ENCODE data around the gene TBL3.

TBL3 gene

DNA sequence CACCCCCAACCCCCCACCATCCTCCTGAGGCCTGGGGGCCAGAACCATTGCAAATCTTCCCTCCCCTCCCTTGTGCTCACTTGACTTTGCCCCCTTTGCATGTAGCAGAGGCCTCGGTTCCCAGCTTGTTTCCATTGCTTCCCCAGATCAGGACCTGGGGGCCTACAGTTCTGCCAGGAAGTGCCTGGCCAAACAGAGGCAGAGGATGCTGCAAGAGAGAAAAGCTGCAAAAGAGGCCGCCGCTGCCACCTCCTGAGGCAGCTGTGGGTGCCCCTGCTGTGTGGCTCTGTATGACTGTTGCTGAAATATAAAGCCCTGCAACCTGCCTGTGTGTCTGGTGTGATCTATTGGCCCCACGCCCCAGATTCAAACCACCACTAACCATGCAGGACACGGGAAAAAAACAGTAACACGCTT lies 10.2 kb upstream of the TBL3 start:
- POLR2A ChIA-PET = interaction anchor here (0.6 to 2.4 kb wide), 9 partner anchors 10 to 396 kb away, joined by 3 to 17 read pairs (median 4); partner anchors contain the start of genes GFER, NOXO1, TBL3 and TRAF7
- H3K27ac ChIP-seq (ENCODE audit: extremely low read depth, low read depth, low read length) = peak overlapping the region; percentile 100; the same call in 1 of the 2 replicates
- H3K9me3 ChIP-seq (ENCODE audit: control insufficient read depth, insufficient read depth, low read depth, low read length) = no peaks in the 10 kb centered on the region
- H3K4me1 ChIP-seq (ENCODE audit: control insufficient read depth, insufficient read depth, low read length) = no peaks in the 10 kb centered on the region; the same call in 1 of the 2 replicates
- H3K4me3 ChIP-seq (ENCODE audit: low read depth, low read length) = no peak overlapping the region
- CTCF ChIA-PET = interaction anchor here (1.7 to 2.1 kb wide), 2 partner anchors 10 to 42 kb away, joined by 4 to 6 read pairs; partner anchors contain the start of gene TBL3
- peaks cover 0 to 37% of the 10 kb centered on the region in 2 experiments; a peak in 1 of 3 replicates for H3K36me3 ChIP-seq (ENCODE audit: control insufficient read depth in 2 of 2, insufficient read depth in 1 of 2, low read length in 2 of 2)
- TF ChIP-seq ZNF324 (tag by site-specific recombination; IDR thresholded peaks at IDR 0.05) (no peak), KLF10 (tag by site-specific recombination; IDR thresholded peaks at IDR 0.05) (peak; percentile 61; the same call in 1 of the 2 replicates), ZSCAN16 (tag by site-specific recombination; IDR thresholded peaks at IDR 0.05) (no peak), KLF8 (tag by site-specific recombination; IDR thresholded peaks at IDR 0.05) (peak; percentile 36), OSR2 (tag by site-specific recombination; IDR thresholded peaks at IDR 0.05) (peak; percentile 63), MZF1 (tag by site-specific recombination; IDR thresholded peaks at IDR 0.05; ENCODE audit: borderline replicate concordance) (peak; percentile 28; the same call in 1 of the 2 replicates), ZNF10 (tag by site-specific recombination; IDR thresholded peaks at IDR 0.05) (peak; percentile 46), ZNF2 (tag by site-specific recombination; IDR thresholded peaks at IDR 0.05) (0 out of 2 replicates have a peak, but pooled peaks have one; percentile 10), ZBTB20 (tag by site-specific recombination; IDR thresholded peaks at IDR 0.05) (peak; percentile 78), ZBTB21 (tag by site-specific recombination; IDR thresholded peaks at IDR 0.05) (no peak), ZNF623 (tag by site-specific recombination; IDR thresholded peaks at IDR 0.05) (no peak), ZIC2 (tag by site-specific recombination; IDR thresholded peaks at IDR 0.05) (peak; percentile 87), ZNF514 (tag by site-specific recombination; IDR thresholded peaks at IDR 0.05) (no peak), ZNF24 (tag by site-specific recombination; IDR thresholded peaks at IDR 0.05) (0 out of 2 replicates have a peak, but pooled peaks have one; percentile 19), KLF9 (tag by site-specific recombination; IDR thresholded peaks at IDR 0.05; ENCODE audit: low read depth) (0 out of 2 replicates have a peak, but pooled peaks have one; percentile 10), ZXDB (tag by site-specific recombination; IDR thresholded peaks at IDR 0.05) (peak; percentile 76), ZNF561 (tag by site-specific recombination; IDR thresholded peaks at IDR 0.05; ENCODE audit: borderline replicate concordance) (peak; percentile 39; the same call in 1 of the 2 replicates), ZNF473 (tag by site-specific recombination; IDR thresholded peaks at IDR 0.05) (no peak), IKZF3 (tag by site-specific recombination; IDR thresholded peaks at IDR 0.05) (peak; percentile 84), GLIS2 (tag by site-specific recombination; IDR thresholded peaks at IDR 0.05) (peak; percentile 46), BCL11A (tag by site-specific recombination; IDR thresholded peaks at IDR 0.05; ENCODE audit: low read depth) (peak; percentile 65), ZNF837 (tag by site-specific recombination; IDR thresholded peaks at IDR 0.05) (no peak)
- TF ChIP-seq, protein P1, sequence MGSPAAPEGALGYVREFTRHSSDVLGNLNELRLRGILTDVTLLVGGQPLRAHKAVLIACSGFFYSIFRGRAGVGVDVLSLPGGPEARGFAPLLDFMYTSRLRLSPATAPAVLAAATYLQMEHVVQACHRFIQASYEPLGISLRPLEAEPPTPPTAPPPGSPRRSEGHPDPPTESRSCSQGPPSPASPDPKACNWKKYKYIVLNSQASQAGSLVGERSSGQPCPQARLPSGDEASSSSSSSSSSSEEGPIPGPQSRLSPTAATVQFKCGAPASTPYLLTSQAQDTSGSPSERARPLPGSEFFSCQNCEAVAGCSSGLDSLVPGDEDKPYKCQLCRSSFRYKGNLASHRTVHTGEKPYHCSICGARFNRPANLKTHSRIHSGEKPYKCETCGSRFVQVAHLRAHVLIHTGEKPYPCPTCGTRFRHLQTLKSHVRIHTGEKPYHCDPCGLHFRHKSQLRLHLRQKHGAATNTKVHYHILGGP (tag by site-specific recombination; IDR thresholded peaks at IDR 0.05) = no peak
- TF ChIP-seq, protein P2, sequence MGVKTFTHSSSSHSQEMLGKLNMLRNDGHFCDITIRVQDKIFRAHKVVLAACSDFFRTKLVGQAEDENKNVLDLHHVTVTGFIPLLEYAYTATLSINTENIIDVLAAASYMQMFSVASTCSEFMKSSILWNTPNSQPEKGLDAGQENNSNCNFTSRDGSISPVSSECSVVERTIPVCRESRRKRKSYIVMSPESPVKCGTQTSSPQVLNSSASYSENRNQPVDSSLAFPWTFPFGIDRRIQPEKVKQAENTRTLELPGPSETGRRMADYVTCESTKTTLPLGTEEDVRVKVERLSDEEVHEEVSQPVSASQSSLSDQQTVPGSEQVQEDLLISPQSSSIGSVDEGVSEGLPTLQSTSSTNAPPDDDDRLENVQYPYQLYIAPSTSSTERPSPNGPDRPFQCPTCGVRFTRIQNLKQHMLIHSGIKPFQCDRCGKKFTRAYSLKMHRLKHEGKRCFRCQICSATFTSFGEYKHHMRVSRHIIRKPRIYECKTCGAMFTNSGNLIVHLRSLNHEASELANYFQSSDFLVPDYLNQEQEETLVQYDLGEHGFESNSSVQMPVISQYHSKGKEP (tag by site-specific recombination; IDR thresholded peaks at IDR 0.05) = peak; percentile 98
- TF ChIP-seq, protein P3, sequence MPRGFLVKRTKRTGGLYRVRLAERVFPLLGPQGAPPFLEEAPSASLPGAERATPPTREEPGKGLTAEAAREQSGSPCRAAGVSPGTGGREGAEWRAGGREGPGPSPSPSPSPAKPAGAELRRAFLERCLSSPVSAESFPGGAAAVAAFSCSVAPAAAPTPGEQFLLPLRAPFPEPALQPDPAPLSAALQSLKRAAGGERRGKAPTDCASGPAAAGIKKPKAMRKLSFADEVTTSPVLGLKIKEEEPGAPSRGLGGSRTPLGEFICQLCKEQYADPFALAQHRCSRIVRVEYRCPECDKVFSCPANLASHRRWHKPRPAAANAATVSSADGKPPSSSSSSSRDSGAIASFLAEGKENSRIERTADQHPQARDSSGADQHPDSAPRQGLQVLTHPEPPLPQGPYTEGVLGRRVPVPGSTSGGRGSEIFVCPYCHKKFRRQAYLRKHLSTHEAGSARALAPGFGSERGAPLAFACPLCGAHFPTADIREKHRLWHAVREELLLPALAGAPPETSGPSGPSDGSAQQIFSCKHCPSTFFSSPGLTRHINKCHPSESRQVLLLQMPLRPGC (tag by site-specific recombination; IDR thresholded peaks at IDR 0.05) = 0 out of 2 replicates have a peak, but pooled peaks have one; percentile 20
- TF ChIP-seq, protein P4, sequence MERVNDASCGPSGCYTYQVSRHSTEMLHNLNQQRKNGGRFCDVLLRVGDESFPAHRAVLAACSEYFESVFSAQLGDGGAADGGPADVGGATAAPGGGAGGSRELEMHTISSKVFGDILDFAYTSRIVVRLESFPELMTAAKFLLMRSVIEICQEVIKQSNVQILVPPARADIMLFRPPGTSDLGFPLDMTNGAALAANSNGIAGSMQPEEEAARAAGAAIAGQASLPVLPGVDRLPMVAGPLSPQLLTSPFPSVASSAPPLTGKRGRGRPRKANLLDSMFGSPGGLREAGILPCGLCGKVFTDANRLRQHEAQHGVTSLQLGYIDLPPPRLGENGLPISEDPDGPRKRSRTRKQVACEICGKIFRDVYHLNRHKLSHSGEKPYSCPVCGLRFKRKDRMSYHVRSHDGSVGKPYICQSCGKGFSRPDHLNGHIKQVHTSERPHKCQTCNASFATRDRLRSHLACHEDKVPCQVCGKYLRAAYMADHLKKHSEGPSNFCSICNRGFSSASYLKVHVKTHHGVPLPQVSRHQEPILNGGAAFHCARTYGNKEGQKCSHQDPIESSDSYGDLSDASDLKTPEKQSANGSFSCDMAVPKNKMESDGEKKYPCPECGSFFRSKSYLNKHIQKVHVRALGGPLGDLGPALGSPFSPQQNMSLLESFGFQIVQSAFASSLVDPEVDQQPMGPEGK (tag by site-specific recombination; IDR thresholded peaks at IDR 0.05) = peak; percentile 91
- TF ChIP-seq, protein P5, sequence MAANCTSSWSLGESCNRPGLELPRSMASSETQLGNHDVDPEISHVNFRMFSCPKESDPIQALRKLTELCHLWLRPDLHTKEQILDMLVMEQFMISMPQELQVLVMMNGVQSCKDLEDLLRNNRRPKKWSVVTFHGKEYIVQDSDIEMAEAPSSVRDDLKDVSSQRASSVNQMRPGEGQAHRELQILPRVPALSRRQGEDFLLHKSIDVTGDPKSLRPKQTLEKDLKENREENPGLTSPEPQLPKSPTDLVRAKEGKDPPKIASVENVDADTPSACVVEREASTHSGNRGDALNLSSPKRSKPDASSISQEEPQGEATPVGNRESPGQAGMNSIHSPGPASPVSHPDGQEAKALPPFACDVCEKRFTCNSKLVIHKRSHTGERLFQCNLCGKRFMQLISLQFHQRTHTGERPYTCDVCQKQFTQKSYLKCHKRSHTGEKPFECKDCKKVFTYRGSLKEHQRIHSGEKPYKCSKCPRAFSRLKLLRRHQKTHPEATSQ (tag by site-specific recombination; IDR thresholded peaks at IDR 0.05) = no peak
- TF ChIP-seq, protein P6, sequence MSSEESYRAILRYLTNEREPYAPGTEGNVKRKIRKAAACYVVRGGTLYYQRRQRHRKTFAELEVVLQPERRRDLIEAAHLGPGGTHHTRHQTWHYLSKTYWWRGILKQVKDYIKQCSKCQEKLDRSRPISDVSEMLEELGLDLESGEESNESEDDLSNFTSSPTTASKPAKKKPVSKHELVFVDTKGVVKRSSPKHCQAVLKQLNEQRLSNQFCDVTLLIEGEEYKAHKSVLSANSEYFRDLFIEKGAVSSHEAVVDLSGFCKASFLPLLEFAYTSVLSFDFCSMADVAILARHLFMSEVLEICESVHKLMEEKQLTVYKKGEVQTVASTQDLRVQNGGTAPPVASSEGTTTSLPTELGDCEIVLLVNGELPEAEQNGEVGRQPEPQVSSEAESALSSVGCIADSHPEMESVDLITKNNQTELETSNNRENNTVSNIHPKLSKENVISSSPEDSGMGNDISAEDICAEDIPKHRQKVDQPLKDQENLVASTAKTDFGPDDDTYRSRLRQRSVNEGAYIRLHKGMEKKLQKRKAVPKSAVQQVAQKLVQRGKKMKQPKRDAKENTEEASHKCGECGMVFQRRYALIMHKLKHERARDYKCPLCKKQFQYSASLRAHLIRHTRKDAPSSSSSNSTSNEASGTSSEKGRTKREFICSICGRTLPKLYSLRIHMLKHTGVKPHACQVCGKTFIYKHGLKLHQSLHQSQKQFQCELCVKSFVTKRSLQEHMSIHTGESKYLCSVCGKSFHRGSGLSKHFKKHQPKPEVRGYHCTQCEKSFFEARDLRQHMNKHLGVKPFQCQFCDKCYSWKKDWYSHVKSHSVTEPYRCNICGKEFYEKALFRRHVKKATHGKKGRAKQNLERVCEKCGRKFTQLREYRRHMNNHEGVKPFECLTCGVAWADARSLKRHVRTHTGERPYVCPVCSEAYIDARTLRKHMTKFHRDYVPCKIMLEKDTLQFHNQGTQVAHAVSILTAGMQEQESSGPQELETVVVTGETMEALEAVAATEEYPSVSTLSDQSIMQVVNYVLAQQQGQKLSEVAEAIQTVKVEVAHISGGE (tag by site-specific recombination; conservative IDR thresholded peaks at IDR 0.05; ENCODE audit: low read depth) = peak; percentile 36

All from HEK293 (cell line).